Measurements from ENCODE around the gene RBCK1.
A peak's percentile ranks its signal among the peaks of the same experiment; 100 is the strongest.

The RBCK1 gene

GRCh38 chr20:402496-402885 lies 5.6 kb upstream of the RBCK1 start:
- H3K9me3 Mint-ChIP-seq: peaks cover 11 to 12% of the 10 kb centered on the region in 2 donors
- no peak overlapping the region for H3K4me3 Mint-ChIP-seq
- peaks cover 59% of the 10 kb centered on the region for H3K4me1 Mint-ChIP-seq
- no peaks in the 10 kb centered on the region for H3K27me3 Mint-ChIP-seq
- DNase-seq (no peak), ATAC-seq (peak; percentile 4)
- H3K27ac Mint-ChIP-seq: peak overlapping the region; percentile 93 to 98

- H3K9me3 Mint-ChIP-seq: peaks cover 11 to 12% of the 10 kb centered on the region in 2 donors
- peak overlapping the region; percentile 93 to 98 for H3K27ac Mint-ChIP-seq
- no peak for ATAC-seq
- H3K4me1 Mint-ChIP-seq: peaks cover 60% of the 10 kb centered on the region
- no peak for DNase-seq
- H3K4me3 Mint-ChIP-seq: no peak overlapping the region
- H3K27me3 Mint-ChIP-seq: no peaks in the 10 kb centered on the region
These were observed 5.1 kb upstream of the RBCK1 start for GRCh38 chr20:402898-403581.

GRCh38 chr20:403582-403957 lies 4.5 kb upstream of the RBCK1 start:
- ATAC-seq (no peak), DNase-seq (no peak)
- H3K4me3 Mint-ChIP-seq: no peak overlapping the region
- no peaks in the 10 kb centered on the region for H3K27me3 Mint-ChIP-seq
- peak overlapping the region; percentile 16 to 48 for H3K27ac Mint-ChIP-seq
- H3K4me1 Mint-ChIP-seq: peaks cover 60% of the 10 kb centered on the region
- peaks cover 11 to 12% of the 10 kb centered on the region in 2 donors for H3K9me3 Mint-ChIP-seq

GRCh38 chr20:404088-404487 lies 4.0 kb upstream of the RBCK1 start:
- no peak for DNase-seq

GRCh38 chr20:406200-407132 lies 1.6 kb upstream of the RBCK1 start:
- no peak for DNase-seq
- ATAC-seq: no peak
- peak overlapping the region; percentile 84 to 90 for H3K4me3 Mint-ChIP-seq
- peak overlapping the region; percentile 35 to 96 for H3K27ac Mint-ChIP-seq
- no peaks in the 10 kb centered on the region for H3K27me3 Mint-ChIP-seq
- H3K4me1 Mint-ChIP-seq: peaks cover 63% of the 10 kb centered on the region
- H3K9me3 Mint-ChIP-seq: peaks cover 11 to 12% of the 10 kb centered on the region in 2 donors

More at GRCh38 chr20:404088-404487, 4.0 kb upstream of the RBCK1 start:
- H3K4me3 Mint-ChIP-seq: no peak overlapping the region
- no peaks in the 10 kb centered on the region for H3K27me3 Mint-ChIP-seq
- peak overlapping the region in 1 of 2 donors; percentile 60 for H3K27ac Mint-ChIP-seq
- peaks cover 11 to 12% of the 10 kb centered on the region in 2 donors for H3K9me3 Mint-ChIP-seq
- peaks cover 63% of the 10 kb centered on the region for H3K4me1 Mint-ChIP-seq
- no peak for ATAC-seq

GRCh38 chr20:407133-407952 lies 756 bp upstream of the RBCK1 start:
- Mint-ChIP-seq H3K27me3 (no peaks in the 10 kb centered on the region), H3K9me3 (peaks cover 11 to 12% of the 10 kb centered on the region in 2 donors), H3K4me1 (peaks cover 61% of the 10 kb centered on the region), H3K27ac (peak overlapping the region; percentile 90 to 96), H3K4me3 (peak overlapping the region; percentile 84 to 90)
- DNase-seq (peak; percentile 74 to 84), ATAC-seq (peak; percentile 84)

GRCh38 chr20:408843-409696 lies 971 bp downstream of the RBCK1 start:
- H3K4me1 Mint-ChIP-seq: peaks cover 66% of the 10 kb centered on the region
- H3K4me3 Mint-ChIP-seq: peak overlapping the region; percentile 96
- no peaks in the 10 kb centered on the region for H3K27me3 Mint-ChIP-seq

GRCh38 chr20:409697-410559 lies 1.8 kb downstream of the RBCK1 start:
- Mint-ChIP-seq H3K4me3 (peak overlapping the region; percentile 96), H3K27me3 (no peaks in the 10 kb centered on the region), H3K9me3 (no peaks in the 10 kb centered on the region), H3K27ac (peak overlapping the region; percentile 2 to 97), H3K4me1 (peaks cover 68% of the 10 kb centered on the region)
- ATAC-seq: no peak
- no peak for DNase-seq

More at GRCh38 chr20:408843-409696, 971 bp downstream of the RBCK1 start:
- Mint-ChIP-seq H3K9me3 (peaks cover 0 to under 1% of the 10 kb centered on the region in 2 donors), H3K27ac (peak overlapping the region; percentile 93 to 97)
- peak; percentile 38 to 53 for DNase-seq
- peak; percentile 47 for ATAC-seq

- Mint-ChIP-seq H3K9me3 (no peaks in the 10 kb centered on the region), H3K27ac (no peak overlapping the region), H3K4me3 (no peak overlapping the region), H3K4me1 (peaks cover 63% of the 10 kb centered on the region), H3K27me3 (no peaks in the 10 kb centered on the region)
- ATAC-seq: no peak
- no peak for DNase-seq
These were observed 4.0 kb downstream of the RBCK1 start for GRCh38 chr20:412081-412480.

GRCh38 chr20:414161-414560 lies 6.1 kb downstream of the RBCK1 start:
- ATAC-seq (no peak), DNase-seq (no peak)
- no peak overlapping the region for H3K4me3 Mint-ChIP-seq
- no peaks in the 10 kb centered on the region for H3K9me3 Mint-ChIP-seq
- H3K4me1 Mint-ChIP-seq: peaks cover 54% of the 10 kb centered on the region
- no peaks in the 10 kb centered on the region for H3K27me3 Mint-ChIP-seq
- no peak overlapping the region for H3K27ac Mint-ChIP-seq

GRCh38 chr20:415820-416322 lies 7.8 kb downstream of the RBCK1 start:
- H3K27me3 Mint-ChIP-seq: no peaks in the 10 kb centered on the region
- no peak for ATAC-seq
- H3K27ac Mint-ChIP-seq: no peak overlapping the region

GRCh38 chr20:416950-417800 lies 9.1 kb downstream of the RBCK1 start:
- H3K9me3 Mint-ChIP-seq: no peaks in the 10 kb centered on the region
- no peaks in the 10 kb centered on the region for H3K27me3 Mint-ChIP-seq
- H3K27ac Mint-ChIP-seq: peak overlapping the region in 1 of 2 donors; percentile 88
- peaks cover 47% of the 10 kb centered on the region for H3K4me1 Mint-ChIP-seq
- ATAC-seq (no peak), DNase-seq (no peak)
- H3K4me3 Mint-ChIP-seq: no peak overlapping the region

More at GRCh38 chr20:415820-416322, 7.8 kb downstream of the RBCK1 start:
- DNase-seq: no peak
- Mint-ChIP-seq H3K9me3 (no peaks in the 10 kb centered on the region), H3K4me1 (peaks cover 46% of the 10 kb centered on the region), H3K4me3 (no peak overlapping the region)

- DNase-seq (no peak), ATAC-seq (no peak)
These were observed 9.8 kb downstream of the RBCK1 start for GRCh38 chr20:417801-418342.

More at GRCh38 chr20:417801-418342, 9.8 kb downstream of the RBCK1 start:
- no peaks in the 10 kb centered on the region for H3K27me3 Mint-ChIP-seq
- H3K4me3 Mint-ChIP-seq: no peak overlapping the region
- H3K27ac Mint-ChIP-seq: peak overlapping the region in 1 of 2 donors; percentile 88
- no peaks in the 10 kb centered on the region for H3K9me3 Mint-ChIP-seq
- H3K4me1 Mint-ChIP-seq: peaks cover 42% of the 10 kb centered on the region
